ENCODE results near the gene ERC2. TPM values are rescaled to one million over a fixed set of nuclear protein-coding genes. Genes with fewer than 3 reads are reported as not detected.

The ERC2 gene
- total RNA-seq, 2 donors from 2014 or later: 1.2 TPM; not detected in 1

- no peaks in the 10 kb centered on the region for H3K27me3 ChIP-seq (replicated peaks; ENCODE audit: insufficient read depth)
- H3K9me3 ChIP-seq: no peaks in the 10 kb centered on the region
- ATAC-seq (ENCODE audit: insufficient number of reproducible peaks, low FRiP score, low read depth) (no peak), DNase-seq (ENCODE audit: low spot score) (no peak)
- H3K27ac ChIP-seq: no peak overlapping the region
- no peak overlapping the region for H3K4me3 ChIP-seq
- no peak for TF ChIP-seq CTCF (IDR thresholded peaks at IDR 0.05)
- no peaks in the 10 kb centered on the region for H3K36me3 ChIP-seq
- no peaks in the 10 kb centered on the region for H3K4me1 ChIP-seq (ENCODE audit: control insufficient read depth in 1 of 2, low read depth in 2 of 2)
Observed at GRCh38 chr3:56094170-56094569, 374.1 kb downstream of the ERC2 start.

- no peaks in the 10 kb centered on the region for H3K27me3 ChIP-seq (replicated peaks; ENCODE audit: insufficient read depth)
- TF ChIP-seq CTCF (IDR thresholded peaks at IDR 0.05): no peak
- ATAC-seq (ENCODE audit: insufficient number of reproducible peaks, low FRiP score, low read depth): no peak
- H3K4me1 ChIP-seq (ENCODE audit: control insufficient read depth in 1 of 2, low read depth in 2 of 2): peaks cover 5 to 11% of the 10 kb centered on the region in 2 donors
- no peak overlapping the region for H3K27ac ChIP-seq
- H3K36me3 ChIP-seq: no peaks in the 10 kb centered on the region
- no peak for DNase-seq (ENCODE audit: low spot score)
- no peak overlapping the region for H3K4me3 ChIP-seq
- no peaks in the 10 kb centered on the region for H3K9me3 ChIP-seq
Observed at GRCh38 chr3:56089739-56090138, 378.5 kb downstream of the ERC2 start.

GRCh38 chr3:56087451-56088053 lies 380.7 kb downstream of the ERC2 start:
- Histone ChIP-seq H3K9me3 (no peaks in the 10 kb centered on the region), H3K27ac (no peak overlapping the region), H3K27me3 (replicated peaks; ENCODE audit: insufficient read depth) (no peaks in the 10 kb centered on the region), H3K4me1 (ENCODE audit: control insufficient read depth in 1 of 2, low read depth in 2 of 2) (peaks cover 5 to 11% of the 10 kb centered on the region in 2 donors), H3K36me3 (no peaks in the 10 kb centered on the region), H3K4me3 (peak overlapping the region; percentile 32)
- no peak for TF ChIP-seq CTCF (IDR thresholded peaks at IDR 0.05)
- no peak for DNase-seq (ENCODE audit: low spot score)
- no peak for ATAC-seq (ENCODE audit: insufficient number of reproducible peaks, low FRiP score, low read depth)

GRCh38 chr3:56086355-56086754 lies 381.9 kb downstream of the ERC2 start:
- Histone ChIP-seq H3K9me3 (no peaks in the 10 kb centered on the region), H3K27me3 (replicated peaks; ENCODE audit: insufficient read depth) (no peaks in the 10 kb centered on the region), H3K36me3 (no peaks in the 10 kb centered on the region), H3K4me3 (no peak overlapping the region), H3K27ac (no peak overlapping the region), H3K4me1 (ENCODE audit: control insufficient read depth in 1 of 2, low read depth in 2 of 2) (peaks cover 5 to 11% of the 10 kb centered on the region in 2 donors)
- TF ChIP-seq CTCF (IDR thresholded peaks at IDR 0.05): no peak
- ATAC-seq (ENCODE audit: insufficient number of reproducible peaks, low FRiP score, low read depth) (no peak), DNase-seq (ENCODE audit: low spot score) (no peak)

GRCh38 chr3:56081246-56081645 lies 387.0 kb downstream of the ERC2 start:
- Histone ChIP-seq H3K4me3 (no peak overlapping the region), H3K27me3 (replicated peaks; ENCODE audit: insufficient read depth) (no peaks in the 10 kb centered on the region), H3K4me1 (ENCODE audit: control insufficient read depth in 1 of 2, low read depth in 2 of 2) (no peaks in the 10 kb centered on the region), H3K9me3 (no peaks in the 10 kb centered on the region), H3K27ac (no peak overlapping the region), H3K36me3 (no peaks in the 10 kb centered on the region)
- ATAC-seq (ENCODE audit: insufficient number of reproducible peaks, low FRiP score, low read depth) (no peak), DNase-seq (ENCODE audit: low spot score) (no peak)
- TF ChIP-seq CTCF (IDR thresholded peaks at IDR 0.05): no peak
